Smooth muscle cell (in vitro differentiated cells): Measurements from ENCODE around the gene KRI1. TPM values are rescaled to one million over a fixed set of nuclear protein-coding genes. Genes with fewer than 3 reads are reported as not detected.

Experiments used
- DNase-seq: peaks from one replicate; lab custom pipeline; 2025; ENCODE audit not compliant: unreplicated experiment; lab: John Stamatoyannopoulos, UW
- H2AFZ ChIP-seq: fragments of 200-600 bp; sonication (generic); 2 replicates; pipeline ENCODE4 v1.6.0; 2016; ENCODE audit warnings: antibody characterized with exemption, low read depth, mild to moderate bottlenecking
- H3F3A ChIP-seq: fragments of 200-600 bp; sonication (generic); 2 replicates; pipeline ENCODE4 v1.6.0; 2017; ENCODE audit warnings: antibody characterized with exemption, low read depth
- H3K27ac ChIP-seq: fragments of 200-600 bp; sonication (generic); 2 replicates; pipeline ENCODE4 v1.5.1; 2016; ENCODE audit warnings: low read depth, mild to moderate bottlenecking
- H3K27me3 ChIP-seq: fragments of 200-600 bp; sonication (generic); 2 replicates; pipeline ENCODE4 v1.6.1; 2016; ENCODE audit warnings: low read depth, mild to moderate bottlenecking
- H3K36me3 ChIP-seq: fragments of 200-600 bp; sonication (generic); 2 replicates; pipeline ENCODE4 v1.5.1; 2016; ENCODE audit warnings: low read depth
- H3K4me1 ChIP-seq: fragments of 200-600 bp; sonication (generic); 2 replicates; pipeline ENCODE4 v1.5.1; 2016; ENCODE audit warnings: low read depth
- H3K4me2 ChIP-seq: fragments of 200-600 bp; sonication (generic); 2 replicates; pipeline ENCODE4 v1.6.0; 2016; ENCODE audit warnings: mild to moderate bottlenecking
- H3K4me3 ChIP-seq: fragments of 200-600 bp; sonication (generic); 2 replicates; pipeline ENCODE4 v1.5.1; 2016; ENCODE audit warnings: mild to moderate bottlenecking
- H3K79me2 ChIP-seq: fragments of 200-600 bp; sonication (generic); 2 replicates; pipeline ENCODE4 v1.6.0; 2016; ENCODE audit warnings: low read depth, mild to moderate bottlenecking
- H3K9ac ChIP-seq: fragments of 200-600 bp; sonication (generic); 2 replicates; pipeline ENCODE4 v1.6.0; 2016; ENCODE audit warnings: low read depth
- H3K9me3 ChIP-seq: fragments of 200-600 bp; sonication (generic); replicated peaks from 2 replicates; pipeline ENCODE4 v1.5.1; 2016; ENCODE audit warnings: low read depth
- H4K20me1 ChIP-seq: fragments of 200-600 bp; sonication (generic); 2 replicates; pipeline ENCODE4 v1.6.0; 2016; ENCODE audit warnings: low read depth
- CTCF ChIP-seq: fragments of 200-600 bp; sonication (generic); IDR thresholded peaks from 2 replicates; pipeline ENCODE4 v1.5.1; 2017; ENCODE audit warnings: borderline replicate concordance, mild to moderate bottlenecking, antibody characterized with exemption; ENCODE audit not compliant: insufficient read depth, poor library complexity, severe bottlenecking
- WGBS: methylation state at CpG from one replicate; pipeline ENCODE4 v1.1.7; 2016; ENCODE audit warnings: low lambda C conversion rate; 5-methylcytosine and 5-hydroxymethylcytosine counted together
- polyA plus RNA-seq: library from polyadenylated mRNA; unstranded; fragments of >200 nt; fragmentation: Nextera tagmentation; extraction: Ambion mirVana; gene quantifications from 2 replicates; pipeline ENCODE4 v1.2.1, GENCODE V29; 2016
- total RNA-seq: library from RNA; depleted of rRNA; stranded (reverse); fragments of >200 nt; gene quantifications from 2 replicates; pipeline ENCODE4 v1.2.3, GENCODE V29; 2014

KRI1 gene
- total and polyA plus RNA-seq, 2 experiments from 2014 or later, result 7.1 to 10.1 TPM

GRCh38 chr19:10602330-10603083 is 36.7 kb upstream of the KRI1 start:
- DNase-seq, result peak; percentile 66
- Histone ChIP-seq H3K9ac (peak overlapping the region; percentile 85), H3K4me3 (peak overlapping the region; percentile 99), H3K79me2 (peaks cover 46% of the 10 kb centered on the region), H3K9me3 (no peaks in the 10 kb centered on the region), H3K36me3 (no peaks in the 10 kb centered on the region), H3K27me3 (no peaks in the 10 kb centered on the region), H3F3A (peaks cover 2% of the 10 kb centered on the region), H3K27ac (peak overlapping the region; percentile 49), H3K4me1 (peaks cover 11% of the 10 kb centered on the region), H4K20me1 (peaks cover 11% of the 10 kb centered on the region), H3K4me2 (peak overlapping the region; percentile 98), H2AFZ (peak overlapping the region; percentile 98)
- WGBS, result under 1% methylated on average over 21 of the region's 76 CpGs
- no peak for TF ChIP-seq CTCF

GRCh38 chr19:10601999-10602329 is 36.2 kb upstream of the KRI1 start:
- Histone ChIP-seq H3K4me3 (peak overlapping the region; percentile 99), H2AFZ (peak overlapping the region; percentile 66), H4K20me1 (peaks cover 11% of the 10 kb centered on the region), H3K9me3 (no peaks in the 10 kb centered on the region), H3K9ac (no peak overlapping the region), H3K27me3 (no peaks in the 10 kb centered on the region), H3K4me1 (peaks cover 11% of the 10 kb centered on the region), H3K79me2 (peaks cover 40% of the 10 kb centered on the region), H3K4me2 (peak overlapping the region; percentile 98), H3K27ac (no peak overlapping the region), H3F3A (peaks cover 2% of the 10 kb centered on the region), H3K36me3 (no peaks in the 10 kb centered on the region)
- TF ChIP-seq CTCF, result no peak
- 27% methylated on average over 7 of the region's 7 CpGs for WGBS
- no peak for DNase-seq

- peaks cover 11% of the 10 kb centered on the region for H3K4me1 ChIP-seq
- DNase-seq, result no peak
- peaks cover 2% of the 10 kb centered on the region for H3F3A ChIP-seq
- H3K27ac ChIP-seq, result no peak overlapping the region
- no peak overlapping the region for H3K9ac ChIP-seq
- H3K9me3 ChIP-seq, result no peaks in the 10 kb centered on the region
- WGBS, result 94% methylated on average over 5 of the region's 5 CpGs
- no peak for TF ChIP-seq CTCF
- H3K27me3 ChIP-seq, result no peaks in the 10 kb centered on the region
- H4K20me1 ChIP-seq, result peaks cover 10% of the 10 kb centered on the region
- H3K4me3 ChIP-seq, result no peak overlapping the region
- no peak overlapping the region for H3K4me2 ChIP-seq
- peaks cover 25% of the 10 kb centered on the region for H3K79me2 ChIP-seq
- no peaks in the 10 kb centered on the region for H3K36me3 ChIP-seq
- H2AFZ ChIP-seq, result no peak overlapping the region
Observed at GRCh38 chr19:10600149-10600548, 34.3 kb upstream of the KRI1 start.
